RWPE1 (cell line): Measurements from ENCODE around the gene WARS2.
"Not testable (repeated sequence)": the region's sequence is repeated elsewhere in the genome, so short reads cannot be mapped to it uniquely, and the experiment has no call there.

ENCODE experiments used
- CTCF ChIA-PET: fragments of 350-600 bp; sonication (Branson Sonifier 250); formaldehyde crosslinking; extraction: SDS; loops from one replicate; lab custom pipeline; 2021; lab: Yijun Ruan, JAX
- POLR2A ChIA-PET: fragments of 400-600 bp; formaldehyde crosslinking; extraction: SDS; loops from one replicate; lab custom pipeline; 2020; ENCODE audit warnings: antibody characterized with exemption; ENCODE audit not compliant: low non-redundant PET; lab: Yijun Ruan, JAX
- DNase-seq: peaks from one replicate; pipeline ENCODE4 v3.0.0; 2012; ENCODE audit warnings: low spot score
- H3K27ac ChIP-seq: fragments of 450-650 bp; 2 replicates; pipeline ENCODE4 v1.5.1; 2017
- TF ChIP-seq, protein P1 (sequence below): fragments of 450-650 bp; conservative IDR thresholded peaks from 2 replicates; pipeline ENCODE4 v1.5.1; 2017; ENCODE audit warnings: low read depth, mild to moderate bottlenecking

WARS2 gene

DNA sequence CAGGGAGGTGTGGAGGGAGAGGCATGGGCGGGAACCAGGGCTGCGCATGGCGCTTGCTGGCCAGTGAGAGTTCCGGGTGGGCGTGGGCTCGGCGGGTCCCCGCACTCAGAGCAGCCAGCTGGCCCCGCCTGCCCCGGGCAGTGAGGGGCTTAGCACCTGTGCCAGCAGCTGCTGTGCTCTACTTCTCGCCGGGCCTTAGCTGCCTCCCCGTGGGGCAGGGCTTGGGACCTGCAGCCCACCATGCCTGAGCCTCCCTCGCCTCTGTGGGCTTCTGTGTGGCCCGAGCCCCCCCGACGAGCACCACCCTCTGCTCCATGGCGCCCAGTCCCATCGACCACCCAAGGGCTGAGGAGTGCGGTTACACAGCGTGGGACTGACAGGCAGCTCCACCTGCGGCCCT lies 38.6 kb upstream of the WARS2 start:
- ChIA-PET POLR2A (no interaction called here), CTCF (no interaction called here)
- DNase-seq: no peak
- TF ChIP-seq, protein P1, sequence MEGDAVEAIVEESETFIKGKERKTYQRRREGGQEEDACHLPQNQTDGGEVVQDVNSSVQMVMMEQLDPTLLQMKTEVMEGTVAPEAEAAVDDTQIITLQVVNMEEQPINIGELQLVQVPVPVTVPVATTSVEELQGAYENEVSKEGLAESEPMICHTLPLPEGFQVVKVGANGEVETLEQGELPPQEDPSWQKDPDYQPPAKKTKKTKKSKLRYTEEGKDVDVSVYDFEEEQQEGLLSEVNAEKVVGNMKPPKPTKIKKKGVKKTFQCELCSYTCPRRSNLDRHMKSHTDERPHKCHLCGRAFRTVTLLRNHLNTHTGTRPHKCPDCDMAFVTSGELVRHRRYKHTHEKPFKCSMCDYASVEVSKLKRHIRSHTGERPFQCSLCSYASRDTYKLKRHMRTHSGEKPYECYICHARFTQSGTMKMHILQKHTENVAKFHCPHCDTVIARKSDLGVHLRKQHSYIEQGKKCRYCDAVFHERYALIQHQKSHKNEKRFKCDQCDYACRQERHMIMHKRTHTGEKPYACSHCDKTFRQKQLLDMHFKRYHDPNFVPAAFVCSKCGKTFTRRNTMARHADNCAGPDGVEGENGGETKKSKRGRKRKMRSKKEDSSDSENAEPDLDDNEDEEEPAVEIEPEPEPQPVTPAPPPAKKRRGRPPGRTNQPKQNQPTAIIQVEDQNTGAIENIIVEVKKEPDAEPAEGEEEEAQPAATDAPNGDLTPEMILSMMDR: no peak
- no peak overlapping the region for H3K27ac ChIP-seq

GRCh38 chr1:119172927-119173326 lies 32.5 kb upstream of the WARS2 start:
- CTCF ChIA-PET, DNase-seq, H3K27ac ChIP-seq, POLR2A ChIA-PET: not testable (repeated sequence)

GRCh38 chr1:119171381-119172010 lies 31.0 kb upstream of the WARS2 start:
- POLR2A ChIA-PET, DNase-seq, H3K27ac ChIP-seq: not testable (repeated sequence)
- CTCF ChIA-PET: interaction anchor here (0.7 kb wide), 1 partner anchor 24 kb away, joined by 3 read pairs; no protein-coding TSS in a partner anchor

DNA sequence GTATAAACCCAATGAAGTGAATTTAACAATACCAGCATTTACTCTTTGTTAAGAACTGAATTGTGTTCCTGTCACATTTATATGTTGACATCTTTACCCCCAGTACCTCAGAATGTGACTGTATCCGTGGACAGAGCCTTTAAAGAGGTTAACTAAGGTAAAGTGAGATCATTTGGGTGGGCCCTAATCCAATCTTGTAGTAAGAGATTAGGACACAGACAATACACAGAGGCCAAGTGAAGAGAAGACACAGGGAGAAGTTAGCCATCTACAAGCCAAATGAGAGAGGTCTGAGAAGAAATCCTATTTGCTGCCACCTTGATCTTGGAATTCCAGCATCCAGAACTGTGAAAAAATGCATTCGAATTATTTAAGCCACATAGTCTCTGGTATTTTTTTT lies 22.9 kb upstream of the WARS2 start:
- no peak overlapping the region for H3K27ac ChIP-seq
- DNase-seq: no peak
- POLR2A ChIA-PET: no interaction called here
- CTCF ChIA-PET: no interaction called here
- TF ChIP-seq, protein P1: no peak

GRCh38 chr1:119160866-119161265 lies 20.4 kb upstream of the WARS2 start:
- POLR2A ChIA-PET: no interaction called here
- no peak overlapping the region for H3K27ac ChIP-seq
- no peak for DNase-seq
- TF ChIP-seq, protein P1: no peak
- CTCF ChIA-PET: no interaction called here

GRCh38 chr1:119160409-119160808 lies 20.0 kb upstream of the WARS2 start:
- POLR2A ChIA-PET: no interaction called here
- H3K27ac ChIP-seq: no peak overlapping the region
- TF ChIP-seq, protein P1: no peak
- no peak for DNase-seq
- CTCF ChIA-PET: no interaction called here

DNA sequence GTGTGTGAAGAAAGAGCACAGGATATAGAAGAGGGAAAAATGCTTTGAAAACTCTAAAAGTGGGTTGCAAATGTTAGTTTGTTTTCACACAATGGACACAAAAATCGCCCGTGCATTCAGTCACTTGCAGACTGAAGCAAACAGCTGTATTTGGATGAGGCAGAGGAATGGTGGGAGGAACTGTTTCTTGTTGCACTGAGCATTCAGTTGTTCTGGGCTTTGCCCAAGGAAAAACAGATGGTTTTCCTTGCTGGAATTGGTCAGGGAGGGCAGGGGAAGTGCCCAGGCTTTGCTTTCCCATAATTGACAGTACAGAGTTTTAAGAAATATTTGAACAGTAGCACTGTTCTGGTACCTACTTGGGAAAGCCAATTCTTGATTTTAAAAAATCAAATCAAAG lies 19.5 kb upstream of the WARS2 start:
- DNase-seq: no peak
- POLR2A ChIA-PET: no interaction called here
- CTCF ChIA-PET: no interaction called here
- TF ChIP-seq, protein P1: no peak
- H3K27ac ChIP-seq: no peak overlapping the region

GRCh38 chr1:119159111-119159510 lies 18.7 kb upstream of the WARS2 start:
- TF ChIP-seq, protein P1: no peak
- H3K27ac ChIP-seq: no peak overlapping the region
- ChIA-PET POLR2A (no interaction called here), CTCF (no interaction called here)
- DNase-seq: no peak

GRCh38 chr1:119156761-119157160 lies 16.3 kb upstream of the WARS2 start:
- DNase-seq, H3K27ac ChIP-seq, POLR2A ChIA-PET, CTCF ChIA-PET: not testable (repeated sequence)

DNA sequence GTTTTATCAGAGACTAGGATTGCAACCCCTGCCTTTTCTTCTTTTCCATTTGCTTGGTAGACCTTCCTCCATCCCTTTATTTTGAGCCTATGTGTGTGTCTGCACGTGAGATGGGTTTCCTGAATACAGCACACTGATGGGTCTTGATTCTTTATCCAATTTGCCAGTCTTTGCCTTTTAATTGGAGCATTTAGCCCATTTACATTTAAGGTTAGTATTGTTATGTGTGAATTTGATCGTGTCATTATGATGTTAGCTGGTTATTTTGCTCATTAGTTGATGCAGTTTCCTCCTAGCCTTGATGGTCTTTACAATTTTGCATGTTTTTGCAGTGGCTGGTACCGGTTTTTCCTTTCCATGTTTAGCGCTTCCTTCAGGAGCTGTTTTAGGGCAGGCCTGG lies 14.6 kb upstream of the WARS2 start:
- CTCF ChIA-PET, DNase-seq, H3K27ac ChIP-seq, POLR2A ChIA-PET: not testable (repeated sequence)
